HEK293T (cell line): ENCODE measurements around the gene NDRG4.

Source experiments
- ARNT ChIP-seq: fragments of 450-650 bp; IDR thresholded peaks from 2 replicates; pipeline ENCODE4 v1.6.1; 2017; ENCODE audit warnings: mild to moderate bottlenecking
- BHLHE40 ChIP-seq: fragments of 450-650 bp; IDR thresholded peaks from 2 replicates; pipeline ENCODE4 v1.6.1; 2016; ENCODE audit warnings: mild to moderate bottlenecking, moderate library complexity, borderline replicate concordance
- FOXM1 ChIP-seq: fragments of 450-650 bp; IDR thresholded peaks from 2 replicates; pipeline ENCODE4 v1.6.1; 2017; ENCODE audit warnings: mild to moderate bottlenecking, borderline replicate concordance
- HDGF ChIP-seq: fragments of 450-650 bp; IDR thresholded peaks from 2 replicates; pipeline ENCODE4 v1.6.1; 2017; ENCODE audit warnings: antibody characterized with exemption, borderline replicate concordance
- TARDBP ChIP-seq: fragments of 450-650 bp; IDR thresholded peaks from 2 replicates; pipeline ENCODE4 v1.6.1; 2016

GRCh38 chr16:58510776-58511628 lies 11.1 kb downstream of the NDRG4 start:
- no peak for TF ChIP-seq FOXM1
- no peak for TF ChIP-seq ARNT
- TF ChIP-seq BHLHE40 = no peak
- no peak for TF ChIP-seq TARDBP
- no peak for TF ChIP-seq HDGF
